ENCODE data around the gene OSBPL5. TPM values are rescaled to one million over a fixed set of nuclear protein-coding genes. Genes with fewer than 3 reads are reported as not detected.

Gene OSBPL5
- total RNA-seq, 1 experiment from 2014 or later = not detected

GRCh38 chr11:3205261-3206155, 40.4 kb upstream of the OSBPL5 start:
- Histone ChIP-seq H3K4me3 (ENCODE audit: low read length) (no peak overlapping the region), H4K20me1 (ENCODE audit: insufficient read depth, low read depth, low read length) (no peaks in the 10 kb centered on the region), H3K36me3 (ENCODE audit: insufficient read depth, low read length) (no peaks in the 10 kb centered on the region), H3K27ac (ENCODE audit: low read length) (no peak overlapping the region), H3K9me3 (ENCODE audit: low read length) (no peaks in the 10 kb centered on the region), H3K4me2 (ENCODE audit: low read depth, low read length, poor library complexity, severe bottlenecking) (no peak overlapping the region), H3K9ac (ENCODE audit: low read length) (no peak overlapping the region), H3K79me2 (ENCODE audit: low read length) (no peaks in the 10 kb centered on the region), H3K9me2 (replicated peaks; ENCODE audit: insufficient read depth, low read length) (no peaks in the 10 kb centered on the region), H2AFZ (ENCODE audit: low read length) (no peak overlapping the region), H3K4me1 (ENCODE audit: low read length) (no peaks in the 10 kb centered on the region), H3K27me3 (ENCODE audit: low read length) (no peaks in the 10 kb centered on the region; the same call in 1 of the 2 replicates)
- no peak for DNase-seq

GRCh38 chr11:3204141-3205015, 39.3 kb upstream of the OSBPL5 start:
- Histone ChIP-seq H3K79me2 (ENCODE audit: low read length) (no peaks in the 10 kb centered on the region), H3K27me3 (ENCODE audit: low read length) (no peaks in the 10 kb centered on the region), H3K9ac (ENCODE audit: low read length) (no peak overlapping the region)

GRCh38 chr11:3203221-3204043, 38.3 kb upstream of the OSBPL5 start:
- H3K9me3 ChIP-seq (ENCODE audit: low read length) = no peaks in the 10 kb centered on the region
- H3K79me2 ChIP-seq (ENCODE audit: low read length) = no peaks in the 10 kb centered on the region

More at GRCh38 chr11:3204141-3205015, 39.3 kb upstream of the OSBPL5 start:
- DNase-seq = no peak
- Histone ChIP-seq H3K4me3 (ENCODE audit: low read length) (no peak overlapping the region), H3K9me3 (ENCODE audit: low read length) (no peaks in the 10 kb centered on the region), H3K4me2 (ENCODE audit: low read depth, low read length, poor library complexity, severe bottlenecking) (no peak overlapping the region), H3K36me3 (ENCODE audit: insufficient read depth, low read length) (no peaks in the 10 kb centered on the region), H3K4me1 (ENCODE audit: low read length) (no peaks in the 10 kb centered on the region), H3K9me2 (replicated peaks; ENCODE audit: insufficient read depth, low read length) (no peaks in the 10 kb centered on the region), H3K27ac (ENCODE audit: low read length) (no peak overlapping the region), H2AFZ (ENCODE audit: low read length) (no peak overlapping the region), H4K20me1 (ENCODE audit: insufficient read depth, low read depth, low read length) (no peaks in the 10 kb centered on the region)

GRCh38 chr11:3202759-3203158, 37.6 kb upstream of the OSBPL5 start:
- Histone ChIP-seq H3K79me2 (ENCODE audit: low read length) (no peaks in the 10 kb centered on the region), H3K27me3 (ENCODE audit: low read length) (no peaks in the 10 kb centered on the region), H3K36me3 (ENCODE audit: insufficient read depth, low read length) (no peaks in the 10 kb centered on the region), H3K9me2 (replicated peaks; ENCODE audit: insufficient read depth, low read length) (no peaks in the 10 kb centered on the region), H2AFZ (ENCODE audit: low read length) (no peak overlapping the region), H3K27ac (ENCODE audit: low read length) (no peak overlapping the region), H3K4me2 (ENCODE audit: low read depth, low read length, poor library complexity, severe bottlenecking) (no peak overlapping the region), H3K4me3 (ENCODE audit: low read length) (no peak overlapping the region), H3K9ac (ENCODE audit: low read length) (no peak overlapping the region), H3K9me3 (ENCODE audit: low read length) (no peaks in the 10 kb centered on the region), H3K4me1 (ENCODE audit: low read length) (peaks cover 5% of the 10 kb centered on the region), H4K20me1 (ENCODE audit: insufficient read depth, low read depth, low read length) (no peaks in the 10 kb centered on the region)
- no peak for DNase-seq

More at GRCh38 chr11:3203221-3204043, 38.3 kb upstream of the OSBPL5 start:
- no peaks in the 10 kb centered on the region for H3K36me3 ChIP-seq (ENCODE audit: insufficient read depth, low read length)
- no peaks in the 10 kb centered on the region for H3K9me2 ChIP-seq (replicated peaks; ENCODE audit: insufficient read depth, low read length)
- H3K27me3 ChIP-seq (ENCODE audit: low read length) = no peaks in the 10 kb centered on the region
- H3K4me1 ChIP-seq (ENCODE audit: low read length) = no peaks in the 10 kb centered on the region
- H3K4me3 ChIP-seq (ENCODE audit: low read length) = no peak overlapping the region
- no peak overlapping the region for H3K4me2 ChIP-seq (ENCODE audit: low read depth, low read length, poor library complexity, severe bottlenecking)
- no peak for DNase-seq
- no peak overlapping the region for H3K27ac ChIP-seq (ENCODE audit: low read length)
- no peak overlapping the region for H3K9ac ChIP-seq (ENCODE audit: low read length)
- no peak overlapping the region for H2AFZ ChIP-seq (ENCODE audit: low read length)
- H4K20me1 ChIP-seq (ENCODE audit: insufficient read depth, low read depth, low read length) = no peaks in the 10 kb centered on the region

GRCh38 chr11:3202305-3202704, 37.2 kb upstream of the OSBPL5 start:
- Histone ChIP-seq H3K9ac (ENCODE audit: low read length) (no peak overlapping the region), H3K9me3 (ENCODE audit: low read length) (no peaks in the 10 kb centered on the region), H4K20me1 (ENCODE audit: insufficient read depth, low read depth, low read length) (no peaks in the 10 kb centered on the region), H3K9me2 (replicated peaks; ENCODE audit: insufficient read depth, low read length) (no peaks in the 10 kb centered on the region), H3K4me1 (ENCODE audit: low read length) (peaks cover 5% of the 10 kb centered on the region), H3K36me3 (ENCODE audit: insufficient read depth, low read length) (no peaks in the 10 kb centered on the region), H3K27ac (ENCODE audit: low read length) (no peak overlapping the region), H3K79me2 (ENCODE audit: low read length) (no peaks in the 10 kb centered on the region), H3K4me2 (ENCODE audit: low read depth, low read length, poor library complexity, severe bottlenecking) (no peak overlapping the region), H3K27me3 (ENCODE audit: low read length) (no peaks in the 10 kb centered on the region), H2AFZ (ENCODE audit: low read length) (no peak overlapping the region), H3K4me3 (ENCODE audit: low read length) (no peak overlapping the region)
- no peak for DNase-seq

GRCh38 chr11:3201677-3202181, 36.6 kb upstream of the OSBPL5 start:
- no peak for DNase-seq
- Histone ChIP-seq H3K79me2 (ENCODE audit: low read length) (no peaks in the 10 kb centered on the region), H4K20me1 (ENCODE audit: insufficient read depth, low read depth, low read length) (no peaks in the 10 kb centered on the region), H3K9me2 (replicated peaks; ENCODE audit: insufficient read depth, low read length) (no peaks in the 10 kb centered on the region), H3K4me3 (ENCODE audit: low read length) (no peak overlapping the region), H3K9me3 (ENCODE audit: low read length) (no peaks in the 10 kb centered on the region), H3K36me3 (ENCODE audit: insufficient read depth, low read length) (no peaks in the 10 kb centered on the region), H3K4me2 (ENCODE audit: low read depth, low read length, poor library complexity, severe bottlenecking) (no peak overlapping the region), H3K27ac (ENCODE audit: low read length) (no peak overlapping the region), H3K27me3 (ENCODE audit: low read length) (no peaks in the 10 kb centered on the region), H3K4me1 (ENCODE audit: low read length) (peaks cover 5% of the 10 kb centered on the region), H2AFZ (ENCODE audit: low read length) (no peak overlapping the region), H3K9ac (ENCODE audit: low read length) (no peak overlapping the region)

- H3K9ac ChIP-seq (ENCODE audit: low read length) = no peak overlapping the region
- H4K20me1 ChIP-seq (ENCODE audit: insufficient read depth, low read depth, low read length) = no peaks in the 10 kb centered on the region
- H3K4me1 ChIP-seq (ENCODE audit: low read length) = peaks cover 5% of the 10 kb centered on the region
- H3K9me3 ChIP-seq (ENCODE audit: low read length) = no peaks in the 10 kb centered on the region
- no peaks in the 10 kb centered on the region for H3K79me2 ChIP-seq (ENCODE audit: low read length)
- DNase-seq = no peak
- H3K27ac ChIP-seq (ENCODE audit: low read length) = no peak overlapping the region
- H3K9me2 ChIP-seq (replicated peaks; ENCODE audit: insufficient read depth, low read length) = no peaks in the 10 kb centered on the region
- H3K36me3 ChIP-seq (ENCODE audit: insufficient read depth, low read length) = no peaks in the 10 kb centered on the region
- no peak overlapping the region for H2AFZ ChIP-seq (ENCODE audit: low read length)
- H3K4me3 ChIP-seq (ENCODE audit: low read length) = no peak overlapping the region
- no peaks in the 10 kb centered on the region for H3K27me3 ChIP-seq (ENCODE audit: low read length)
- no peak overlapping the region for H3K4me2 ChIP-seq (ENCODE audit: low read depth, low read length, poor library complexity, severe bottlenecking)
Measured at GRCh38 chr11:3201112-3201581, 36.0 kb upstream of the OSBPL5 start.

Data from Karpas-422 (cell line).